ENCODE measurements around the gene TTC28.

DNA sequence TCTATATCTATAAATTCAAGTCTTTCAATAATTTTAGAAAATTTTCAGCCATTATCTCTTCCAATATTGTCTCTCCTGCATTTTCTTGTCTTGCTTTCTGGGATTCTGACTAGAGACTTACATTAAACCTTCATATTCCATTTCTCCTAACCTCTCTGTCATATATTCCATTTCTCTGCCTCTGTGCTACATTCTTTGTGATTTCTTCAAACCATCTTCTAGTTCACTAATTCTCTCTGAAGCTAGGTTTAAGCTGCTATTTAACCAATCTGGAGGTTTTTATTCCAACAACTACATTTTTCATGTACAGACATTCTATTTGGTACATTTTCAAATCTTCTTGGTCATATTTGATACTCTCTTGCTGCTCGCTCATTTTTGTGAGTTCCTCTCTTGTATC, 122.5 kb downstream of the TTC28 start:
- TF ChIP-seq CTCF (IDR thresholded peaks at IDR 0.05; ENCODE audit: extremely low read depth in 1 of 2, insufficient read depth in 1 of 2, low read depth in 1 of 2, low read length in 2 of 2) (no peak), POLR2A (IDR thresholded peaks at IDR 0.05; ENCODE audit: low read depth, low read length) (no peak), POLR2AphosphoS5 (IDR thresholded peaks at IDR 0.05; ENCODE audit: insufficient read depth, low read depth, low read length) (no peak), EZH2 (IDR thresholded peaks at IDR 0.05; ENCODE audit: borderline replicate concordance, low read depth, low read length, severe bottlenecking) (no peak), MYC (IDR thresholded peaks at IDR 0.05; ENCODE audit: low read depth, low read length) (no peak)
- TF ChIP-seq, protein P1, sequence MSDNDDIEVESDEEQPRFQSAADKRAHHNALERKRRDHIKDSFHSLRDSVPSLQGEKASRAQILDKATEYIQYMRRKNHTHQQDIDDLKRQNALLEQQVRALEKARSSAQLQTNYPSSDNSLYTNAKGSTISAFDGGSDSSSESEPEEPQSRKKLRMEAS (IDR thresholded peaks at IDR 0.05; ENCODE audit: insufficient read depth, insufficient read length) = no peak

Data from endothelial cell of umbilical vein (primary cell).